GM12878 (cell line): ENCODE measurements around the gene DNAI4. TPM values are rescaled to one million over a fixed set of nuclear protein-coding genes. Genes with fewer than 3 reads are reported as not detected.

Source experiments
- ATAC-seq: fragments of 200-7000 bp; cut with Tn5 transposase; 3 replicates; pipeline ENCODE4 v1.9.1; 2020; ENCODE audit warnings: mild to moderate bottlenecking, moderate library complexity
- BruUV-seq: library from RNA; stranded (reverse); fragments of 400-500 nt; replicated peaks from 2 replicates; lab custom pipeline; 2021; lab: Mats Ljungman, UMichigan
- CTCF ChIA-PET: fragments of 300-600 bp; sonication (Branson Sonifier 250); formaldehyde crosslinking; extraction: SDS; loops from one replicate; lab custom pipeline; 2021; ENCODE audit warnings: inconsistent platforms; lab: Yijun Ruan, JAX
- POLR2A ChIA-PET: fragments of 350-600 bp; formaldehyde crosslinking; extraction: SDS; loops from one replicate; lab custom pipeline; 2021; ENCODE audit warnings: inconsistent platforms; lab: Charles Lee
- RAD21 ChIA-PET: fragments of 300-600 bp; sonication (Branson Sonifier 250); formaldehyde crosslinking; loops from one replicate; lab custom pipeline; 2023; ENCODE audit warnings: antibody characterized with exemption; ENCODE audit not compliant: unreplicated experiment; lab: Charles Lee
- SMC1A ChIA-PET: fragments of 300-600 bp; sonication (Branson Sonifier 250); formaldehyde crosslinking; loops from one replicate; lab custom pipeline; 2023; ENCODE audit not compliant: unreplicated experiment, uncharacterized antibody; lab: Charles Lee
- DNase-seq: peaks from one replicate; pipeline ENCODE4 v3.0.0-alpha.2; 2011; ENCODE audit warnings: low read depth, low spot score
- FAIRE-seq: peaks from 3 replicates; lab custom pipeline; 2011; peaks lifted over from hg19 to GRCh38; lab: Jason Lieb, UNC
- H2AFZ ChIP-seq: 2 replicates; pipeline ENCODE4 v1.6.0; 2011; ENCODE audit warnings: low read depth, low read length, control low read depth; ENCODE audit not compliant: control insufficient read depth
- H3K27ac ChIP-seq: 2 replicates; pipeline ENCODE4 v1.5.1; 2011; ENCODE audit warnings: control low read depth; ENCODE audit not compliant: control insufficient read depth, insufficient read depth
- H3K27me3 ChIP-seq, 2 experiments: replicated peaks in 1 of 2; 2 replicates each; pipeline versions ENCODE4 v1.6.0 to v1.6.1; 2011; ENCODE audit warnings: low read length in 1 of 2; ENCODE audit not compliant: control insufficient read depth in 2 of 2, insufficient read depth in 2 of 2
- H3K36me3 ChIP-seq, 2 experiments: 2 replicates each; pipeline ENCODE4 v1.5.1; 2011; ENCODE audit warnings: low read length in 1 of 2; ENCODE audit not compliant: control insufficient read depth in 2 of 2, insufficient read depth in 2 of 2
- H3K4me1 ChIP-seq: 2 replicates; pipeline ENCODE4 v1.6.1; 2011; ENCODE audit warnings: mild to moderate bottlenecking, low read length, moderate library complexity, mixed read lengths; ENCODE audit not compliant: control insufficient read depth, insufficient read depth
- H3K4me2 ChIP-seq: 2 replicates; pipeline ENCODE4 v1.6.0; 2011; ENCODE audit warnings: control low read depth; ENCODE audit not compliant: control insufficient read depth, insufficient read depth
- H3K4me3 ChIP-seq: fragments of 200-600 bp; sonication (generic); 2 replicates; pipeline ENCODE4 v1.5.1; 2016
- H3K79me2 ChIP-seq: 2 replicates; pipeline ENCODE4 v1.6.0; 2011; ENCODE audit warnings: low read length; ENCODE audit not compliant: control insufficient read depth, insufficient read depth
- H3K9ac ChIP-seq: 2 replicates; pipeline ENCODE4 v1.8.0; 2011; ENCODE audit warnings: low read length, control low read depth, mixed read lengths; ENCODE audit not compliant: control insufficient read depth, insufficient read depth
- H3K9me3 ChIP-seq: replicated peaks from 3 replicates; pipeline ENCODE4 v1.5.1; 2011; ENCODE audit warnings: mild to moderate bottlenecking, low read length; ENCODE audit not compliant: control insufficient read depth, insufficient read depth
- H4K20me1 ChIP-seq: 2 replicates; pipeline ENCODE4 v1.6.0; 2011; ENCODE audit not compliant: control insufficient read depth, insufficient read depth
- ASH2L ChIP-seq: fragments of 300-600, 200-600 bp; sonication (generic); IDR thresholded peaks from 2 replicates; pipeline ENCODE4 v1.6.1; 2017; ENCODE audit warnings: low read depth, mild to moderate bottlenecking, borderline replicate concordance
- ATF7 ChIP-seq: fragments of 450-650 bp; IDR thresholded peaks from 2 replicates; pipeline ENCODE4 v1.6.1; 2016; ENCODE audit warnings: low read depth, mild to moderate bottlenecking
- BMI1 ChIP-seq: fragments of 450-650 bp; IDR thresholded peaks from 2 replicates; pipeline ENCODE4 v1.6.1; 2016; ENCODE audit warnings: mild to moderate bottlenecking, moderate library complexity, borderline replicate concordance
- EED ChIP-seq: sonication (generic); IDR thresholded peaks from 2 replicates; pipeline ENCODE4 v1.6.1; 2016; ENCODE audit warnings: antibody characterized with exemption, low read depth
- FOS ChIP-seq: IDR thresholded peaks from 3 replicates; pipeline ENCODE4 v1.6.1; 2011; ENCODE audit warnings: borderline replicate concordance; ENCODE audit not compliant: insufficient read length; ENCODE audit errors: extremely low read depth
- HCFC1 ChIP-seq: fragments of 150-350 bp; IDR thresholded peaks from 2 replicates; pipeline ENCODE4 v1.6.1; 2014; ENCODE audit warnings: low read length
- LARP7 ChIP-seq: fragments of 450-650 bp; IDR thresholded peaks from 2 replicates; pipeline ENCODE4 v1.6.1; 2017; ENCODE audit warnings: mild to moderate bottlenecking
- MTA3 ChIP-seq: IDR thresholded peaks from 2 replicates; pipeline ENCODE4 v1.6.1; 2012; ENCODE audit warnings: low read length, inconsistent platforms, borderline replicate concordance
- PAX5 ChIP-seq: IDR thresholded peaks from 2 replicates; pipeline ENCODE4 v1.6.1; 2011; ENCODE audit warnings: low read depth, low read length, borderline replicate concordance
- PAX8 ChIP-seq: fragments of 450-650 bp; IDR thresholded peaks from 2 replicates; pipeline ENCODE4 v1.6.1; 2017; ENCODE audit warnings: mild to moderate bottlenecking, moderate library complexity
- PBX3 ChIP-seq: IDR thresholded peaks from 2 replicates; pipeline ENCODE4 v1.6.1; 2011; ENCODE audit warnings: mild to moderate bottlenecking, low read depth, low read length, moderate library complexity; ENCODE audit not compliant: insufficient replicate concordance
- RAD21 ChIP-seq: IDR thresholded peaks from 2 replicates; pipeline ENCODE4 v1.6.1; 2011; ENCODE audit warnings: mild to moderate bottlenecking, low read depth, low read length, moderate library complexity; ENCODE audit not compliant: insufficient read depth
- RELA ChIP-seq: fragments of 450-650 bp; IDR thresholded peaks from 2 replicates; pipeline ENCODE4 v1.8.0; 2014; ENCODE audit warnings: borderline replicate concordance; ENCODE audit not compliant: partially characterized antibody
- TCF7 ChIP-seq: IDR thresholded peaks from 2 replicates; pipeline ENCODE4 v1.6.1; 2014; ENCODE audit warnings: antibody characterized with exemption, borderline replicate concordance
- ZBTB11 ChIP-seq: fragments of 450-650 bp; formaldehyde crosslinking; IDR thresholded peaks from 2 replicates; pipeline ENCODE4 v1.5.0; 2022; ENCODE audit warnings: mild to moderate bottlenecking, missing genetic modification characterization
- ZNF217 ChIP-seq: fragments of 450-650 bp; IDR thresholded peaks from 2 replicates; pipeline ENCODE4 v1.6.1; 2017; ENCODE audit warnings: antibody characterized with exemption, mild to moderate bottlenecking
- WGBS: methylation state at CpG from one replicate; pipeline ENCODE4 v1.1.6; 2016; ENCODE audit warnings: low lambda C conversion rate; ENCODE audit not compliant: insufficient replicate concordance, insufficient coverage; ENCODE audit errors: missing lambda C conversion rate; 5-methylcytosine and 5-hydroxymethylcytosine counted together
- in situ Hi-C: fragments of 300-500 bp; cut with MboI; formaldehyde crosslinking; loops from 9 replicates; pipeline ENCODE4 v1.14.3; 2018; ENCODE audit warnings: mixed read lengths
- intact Hi-C: fragments of 100-400 bp; cut with micrococcal nuclease; formaldehyde crosslinking; loops from one replicate; pipeline ENCODE4 v1.14.2; 2022; ENCODE audit not compliant: unreplicated experiment
- polyA plus RNA-seq, 11 experiments: library from polyadenylated mRNA; depleted of rRNA in 4 of 11; unstranded in 6 of 11; stranded (reverse) in 5 of 11; fragments of >200 nt; fragmentation: Nextera tagmentation in 4 of 11; fragmentation: Illumina TruSeq in 1 of 11; extraction: Ambion mirVana in 4 of 11; extraction: Trizol in 1 of 11; gene quantifications; 1 replicate in 1 of 11; 2 replicates in 10 of 11; pipeline versions ENCODE4 v1.2.1 to v1.2.3, GENCODE V29; 2011 to 2016; ENCODE audit warnings: inconsistent platforms in 2 of 11, missing spikeins in 2 of 11, low read depth in 1 of 11
- total RNA-seq, 4 experiments: library from RNA; depleted of rRNA in 3 of 4; stranded (reverse); fragments of >200 nt in 3 of 4; fragmentation: Illumina TruSeq in 1 of 4; extraction: Trizol in 1 of 4; gene quantifications; 2 replicates each; pipeline versions ENCODE4 v1.2.1 to v1.2.3, GENCODE V29; 2013 to 2021

The DNAI4 gene
- total and polyA plus RNA-seq, 10 of the 15 experiments (the other 5 are each of a cell fraction or from before 2014, with no cell fraction given) = 0.13 to 2.3 (median 0.27) TPM; not detected in 1

GRCh38 chr1:66850989-66851388, 73.7 kb downstream of the DNAI4 start:
- WGBS = 100% methylated on average over 1 of the region's 1 CpG
- RAD21 ChIA-PET = no interaction called here
- no peak for FAIRE-seq
- Histone ChIP-seq H3K27me3 (no peaks in the 10 kb centered on the region), H3K4me2 (no peak overlapping the region), H3K4me3 (no peak overlapping the region), H4K20me1 (no peaks in the 10 kb centered on the region), H3K4me1 (no peaks in the 10 kb centered on the region), H3K9me3 (no peaks in the 10 kb centered on the region), H3K36me3 (no peaks in the 10 kb centered on the region), H2AFZ (no peak overlapping the region), H3K27ac (no peak overlapping the region), H3K9ac (no peak overlapping the region), H3K79me2 (no peaks in the 10 kb centered on the region)
- in situ Hi-C loops (no loop called here), intact Hi-C loops (no loop called here)
- TF ChIP-seq FOS (no peak), ATF7 (no peak), PAX5 (no peak), RAD21 (no peak), RELA (no peak), PBX3 (no peak), HCFC1 (no peak), TCF7 (no peak), ZBTB11 (no peak), PAX8 (no peak), MTA3 (no peak), BMI1 (no peak), LARP7 (no peak), EED (no peak), ASH2L (no peak), ZNF217 (no peak)
- no peak for ATAC-seq
- POLR2A ChIA-PET = no interaction called here
- DNase-seq = no peak
- no TSS peak for BruUV-seq
- SMC1A ChIA-PET = no interaction called here
- CTCF ChIA-PET = no interaction called here
